NCI-H774 (cell line): ENCODE measurements around the gene LRRC7.
"Not testable (repeated sequence)": the region's sequence is repeated elsewhere in the genome, so short reads cannot be mapped to it uniquely, and the experiment has no call there.

Experiments
- DNase-seq: peaks from one replicate; lab custom pipeline; 2025; lab: John Stamatoyannopoulos, UW

The LRRC7 gene

DNA sequence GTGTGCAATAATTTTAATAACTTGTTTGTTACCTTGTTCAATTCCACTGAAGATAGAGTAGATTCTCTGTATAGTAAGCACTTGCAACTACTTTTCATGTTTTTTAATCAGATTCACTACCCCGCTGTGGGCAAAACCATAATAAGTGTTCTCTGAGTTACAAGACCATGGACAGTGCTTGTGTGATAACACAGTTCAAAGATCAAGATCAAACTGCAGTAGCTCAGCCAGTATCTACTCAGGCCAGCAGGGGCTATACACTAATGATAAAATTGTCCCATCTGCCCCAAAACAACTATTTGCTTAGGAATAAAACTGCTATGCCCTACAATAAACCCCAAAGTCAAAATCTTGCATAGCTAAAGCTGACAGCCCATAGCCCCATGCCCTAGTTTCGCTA, 129.6 kb downstream of the LRRC7 start:
- DNase-seq, result no peak

DNA sequence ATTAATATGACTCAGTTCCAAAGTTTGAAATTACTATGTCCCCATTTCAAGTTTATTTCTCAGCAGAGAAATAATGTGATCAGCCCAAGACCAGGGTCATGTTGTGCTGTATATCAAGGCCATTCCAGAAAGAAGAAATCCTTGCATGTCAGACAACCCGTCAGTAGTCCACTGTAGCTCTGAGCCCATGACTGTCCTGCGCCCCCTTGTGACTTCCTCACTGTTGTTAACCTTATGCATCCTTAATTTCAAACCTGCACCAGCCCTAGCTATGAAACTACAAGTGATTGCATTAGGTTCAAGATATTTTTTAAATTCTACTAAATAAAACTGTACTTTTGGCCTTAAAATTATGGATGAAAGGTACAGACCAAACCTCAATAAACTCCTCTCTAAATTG, 133.0 kb downstream of the LRRC7 start:
- DNase-seq, result no peak

DNA sequence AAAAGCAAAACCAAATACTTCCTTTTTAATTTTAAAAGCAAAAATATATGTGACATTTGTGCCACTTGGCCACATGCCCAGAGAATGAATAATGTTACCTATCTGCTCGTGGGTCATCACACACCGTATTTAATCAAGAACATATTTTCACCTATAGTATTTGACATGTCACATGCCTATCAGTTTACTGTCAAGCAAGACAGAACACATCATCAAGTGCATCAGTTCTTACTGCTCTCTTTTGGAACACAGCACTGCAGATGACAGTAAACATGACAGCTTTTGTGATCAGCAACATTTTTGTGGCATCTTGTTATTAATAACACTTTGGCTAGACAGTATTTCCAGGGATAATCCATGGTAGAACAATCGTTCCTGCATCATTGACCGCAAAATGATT, 134.4 kb downstream of the LRRC7 start:
- no peak for DNase-seq

DNA sequence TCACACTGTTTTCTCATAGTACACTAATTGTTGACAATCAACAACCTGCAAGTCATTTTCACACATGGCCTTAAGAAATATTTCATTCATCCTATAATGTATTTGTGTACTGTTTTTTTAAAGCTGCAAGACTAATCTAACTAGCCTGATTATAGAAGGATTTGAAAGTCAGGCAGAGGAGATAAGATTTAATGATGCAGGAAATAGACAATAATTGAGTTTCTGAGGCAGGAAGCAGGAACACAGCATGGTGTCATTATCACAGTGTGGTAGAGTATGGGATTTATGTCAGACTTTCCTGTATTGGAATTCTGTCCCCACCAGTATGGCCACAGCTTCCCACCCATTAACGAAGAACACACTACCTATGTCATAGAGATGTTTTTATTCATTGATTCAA, 138.8 kb downstream of the LRRC7 start:
- DNase-seq, result no peak

DNA sequence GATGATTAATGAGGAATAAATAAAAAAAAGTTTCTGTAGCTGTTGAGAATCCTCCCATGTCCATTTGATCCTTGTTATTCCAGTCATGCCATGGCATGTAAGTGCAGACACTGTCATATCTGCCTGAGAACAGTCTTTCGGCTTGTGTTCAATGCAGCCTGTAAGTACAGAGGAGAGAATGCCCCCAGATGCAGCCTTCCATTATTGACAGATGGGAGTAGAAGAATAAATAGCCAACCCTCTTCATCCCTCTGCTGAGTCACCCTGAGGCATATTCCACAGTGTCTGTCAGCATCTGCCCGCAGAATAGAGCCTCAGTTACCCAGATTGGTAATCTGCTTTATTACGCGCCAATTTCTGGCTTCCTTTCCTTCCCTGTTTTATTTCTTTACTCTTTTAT, 139.4 kb downstream of the LRRC7 start:
- no peak for DNase-seq

DNA sequence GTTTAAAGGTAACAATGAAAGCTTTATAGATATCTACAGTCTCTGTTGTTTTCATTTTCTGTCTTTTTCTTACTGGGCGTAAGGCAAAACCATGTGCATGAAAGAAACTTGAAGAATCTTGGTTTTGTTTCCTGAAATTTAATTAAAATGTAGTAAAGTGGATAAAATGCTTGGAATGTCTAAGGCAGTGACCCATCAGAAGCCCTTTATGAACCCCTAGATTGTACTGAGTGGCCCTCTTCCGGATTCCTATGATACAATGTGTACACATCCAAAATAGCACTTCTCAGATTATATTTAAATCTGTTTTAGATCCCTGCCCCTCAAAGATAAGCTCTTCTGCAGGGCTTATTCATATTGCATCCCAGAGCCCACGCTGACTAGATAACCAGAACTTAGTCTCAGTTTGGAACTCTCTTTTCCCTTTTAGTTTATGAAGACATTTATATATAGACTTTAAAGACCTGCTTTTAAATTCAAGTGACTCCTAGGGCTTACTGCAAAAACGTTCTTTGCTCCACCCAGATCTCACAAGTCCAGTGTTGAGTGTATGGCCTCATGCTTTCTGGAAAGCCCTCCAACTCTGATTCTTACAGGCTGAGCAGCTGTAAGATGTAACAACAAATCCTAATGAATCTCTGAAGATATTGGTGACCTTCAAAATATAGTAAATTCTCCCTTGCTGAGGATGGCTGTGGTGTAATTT, 142.9 kb downstream of the LRRC7 start:
- DNase-seq, result no peak

DNA sequence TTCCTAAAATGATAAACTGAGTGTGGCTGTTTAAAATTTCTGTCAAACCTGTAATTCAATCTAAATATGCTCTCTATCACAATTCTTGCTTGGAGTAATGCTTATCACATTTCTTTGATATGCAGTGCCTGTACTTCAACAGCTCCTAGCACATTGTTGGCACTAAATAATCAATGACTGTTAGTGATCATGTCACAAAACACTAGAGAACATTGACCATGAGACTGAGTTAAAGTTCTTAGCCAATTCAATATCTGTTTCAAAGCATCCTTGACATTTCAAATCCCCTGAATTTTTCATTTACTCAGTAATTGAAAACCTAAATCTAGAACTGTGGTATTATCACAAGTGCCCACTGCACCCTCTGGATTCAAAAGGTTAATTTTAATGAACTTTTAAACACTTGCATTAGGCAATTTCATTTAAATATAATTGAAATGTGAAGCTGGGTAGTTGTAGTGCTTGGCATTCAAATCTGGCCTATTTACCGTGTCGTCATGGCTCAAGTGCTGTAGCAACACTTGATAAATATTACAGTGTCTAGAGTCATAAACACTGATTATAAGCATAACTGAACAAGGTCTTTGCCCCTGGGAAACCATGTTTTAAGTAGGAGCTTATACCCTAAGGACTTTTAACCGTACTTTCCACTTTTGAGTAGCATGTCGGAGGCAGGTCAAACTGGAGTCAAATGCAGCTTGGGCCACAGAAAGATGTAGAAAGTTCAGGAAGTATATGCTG, 143.6 kb downstream of the LRRC7 start:
- DNase-seq, result no peak

DNA sequence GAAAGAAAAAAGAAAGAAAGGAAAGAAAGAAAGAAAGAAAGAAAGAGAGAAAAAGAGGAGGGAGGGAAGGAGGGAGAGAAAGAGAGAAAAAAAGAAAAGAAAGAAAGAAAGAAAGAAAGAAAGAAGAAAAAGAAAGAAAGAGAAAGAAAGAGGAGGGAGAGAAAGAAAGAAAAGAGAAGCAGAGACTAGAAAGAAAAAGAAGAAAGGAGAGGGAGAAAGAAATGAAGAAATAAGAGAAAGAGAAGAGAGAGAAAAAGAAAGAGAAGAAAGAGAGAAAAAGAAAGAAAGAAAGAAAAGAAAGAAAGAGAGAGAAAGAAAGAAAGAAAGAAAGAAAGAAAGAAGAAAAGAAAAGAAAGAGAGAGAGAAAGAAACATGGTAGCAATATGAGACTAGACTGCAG, 150.1 kb downstream of the LRRC7 start:
- not testable (repeated sequence) for DNase-seq

DNA sequence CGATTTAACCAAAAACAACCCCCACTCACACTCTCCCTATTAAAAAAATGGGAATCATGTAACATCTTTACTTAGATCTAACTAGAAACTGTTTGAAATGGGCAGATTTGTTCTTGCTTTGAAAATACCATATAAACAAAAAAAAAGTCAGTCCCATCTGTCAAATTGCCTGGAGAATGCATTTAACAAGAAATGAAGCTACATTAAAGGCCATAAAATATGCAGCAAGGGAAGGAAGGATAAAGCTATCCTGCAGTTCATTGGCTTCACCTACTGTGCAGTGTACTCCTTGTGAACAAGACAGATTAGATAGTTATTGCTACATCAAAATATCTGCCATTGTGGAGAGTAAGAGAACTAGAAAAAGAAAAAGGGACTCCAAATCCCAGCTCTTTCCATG, 160.5 kb downstream of the LRRC7 start:
- DNase-seq, result no peak

DNA sequence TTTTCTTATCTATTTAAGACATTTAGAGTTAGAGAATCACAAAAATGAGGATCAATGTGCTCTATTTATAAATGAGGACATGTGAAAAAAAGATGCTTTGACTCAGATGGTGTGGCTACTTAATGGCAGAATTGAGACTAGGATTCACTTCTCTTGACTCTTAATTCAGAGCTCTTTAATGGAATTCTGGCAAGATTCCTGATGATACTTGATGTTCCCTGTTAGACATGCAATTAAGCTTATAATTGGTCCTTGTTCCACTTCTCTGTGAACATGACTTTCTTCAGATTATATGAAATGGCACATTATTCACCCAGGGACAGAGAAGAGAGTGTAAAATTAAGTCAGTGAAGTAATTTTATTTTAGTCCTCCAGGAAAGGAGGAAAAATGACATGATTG, 165.3 kb downstream of the LRRC7 start:
- DNase-seq, result no peak

DNA sequence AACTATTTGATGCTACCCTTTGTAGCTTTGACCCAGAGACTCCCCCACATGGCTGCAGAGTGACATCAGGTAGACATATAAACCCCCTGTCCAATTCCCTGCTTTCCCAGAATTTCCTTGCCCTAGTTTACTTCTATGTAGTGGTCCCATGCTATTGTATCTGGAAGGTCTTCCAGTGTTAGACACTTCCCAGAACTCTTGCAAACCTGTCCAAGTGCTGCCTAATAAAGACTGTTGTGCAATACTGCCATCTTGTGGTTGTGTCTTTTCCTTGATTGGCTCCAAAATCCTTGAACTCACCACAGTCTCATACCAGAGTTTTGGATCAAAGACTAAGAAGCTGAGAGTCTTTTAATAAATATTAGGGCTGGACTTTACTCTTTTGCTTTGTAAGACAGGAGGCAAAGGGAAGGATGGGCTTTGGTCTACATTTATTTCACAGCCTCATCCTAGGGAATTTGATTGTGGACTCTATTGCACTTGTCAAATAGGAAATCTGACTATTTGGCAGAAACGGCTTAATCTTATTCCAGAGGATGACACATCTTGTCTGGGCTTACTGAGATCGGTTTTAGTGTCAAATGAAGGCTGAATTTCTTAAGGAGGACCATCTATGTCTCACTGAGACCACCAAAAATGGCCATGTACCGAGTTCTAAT, 169.9 kb downstream of the LRRC7 start:
- peak; percentile 35 for DNase-seq

DNA sequence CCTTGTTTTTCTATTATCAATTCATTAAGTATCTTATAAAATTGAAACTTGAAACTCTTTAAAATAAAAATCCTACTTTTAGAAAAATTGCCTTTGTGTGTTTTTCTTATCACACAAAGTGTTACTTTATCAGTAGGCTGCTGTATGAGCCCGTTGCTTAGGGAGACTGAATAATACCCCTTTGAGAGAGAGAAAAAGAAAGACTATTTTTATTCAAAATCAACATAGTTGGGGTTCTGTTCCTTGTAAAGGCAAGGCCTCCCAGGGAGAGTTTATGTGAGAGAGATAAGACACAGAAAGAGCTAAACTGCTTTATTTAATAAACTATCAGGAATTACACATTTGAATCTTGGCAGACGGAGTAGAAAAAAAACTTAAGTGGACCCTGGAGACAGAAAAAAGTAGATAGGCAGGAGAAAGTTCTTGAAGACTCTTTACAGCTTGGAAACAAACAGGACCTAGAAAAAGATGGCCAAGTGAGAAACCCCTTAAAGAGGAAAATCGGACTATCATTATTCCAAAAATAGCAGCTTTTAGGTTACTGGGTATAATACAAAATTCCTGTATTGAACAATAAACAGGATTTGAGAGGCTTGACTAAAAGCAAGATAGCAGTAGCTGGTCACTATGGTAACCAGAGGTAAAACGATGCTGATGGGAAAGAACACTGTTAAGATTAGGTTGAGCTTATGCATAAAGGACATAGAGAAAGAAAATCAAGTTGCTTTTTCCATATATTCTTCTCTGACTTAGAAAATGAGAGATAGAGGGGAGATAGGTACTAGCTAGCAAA, 170.9 kb downstream of the LRRC7 start:
- no peak for DNase-seq

DNA sequence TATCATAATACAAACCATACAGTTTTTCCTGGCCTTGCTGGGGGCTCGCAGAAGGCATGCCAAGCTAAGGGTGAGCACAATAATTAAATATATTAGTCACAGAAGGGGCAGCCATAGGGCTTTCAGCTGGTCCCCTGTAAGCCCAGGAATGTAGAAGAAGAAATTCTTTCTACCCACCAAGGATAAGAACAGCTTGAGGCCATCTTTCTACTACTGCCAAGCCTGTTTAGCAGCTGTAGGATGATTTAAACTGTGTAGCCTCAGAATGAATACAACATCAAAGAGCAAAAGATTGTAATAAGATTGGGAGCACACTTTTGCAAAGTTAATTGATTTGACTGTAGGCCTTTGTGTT, 171.5 kb downstream of the LRRC7 start:
- DNase-seq, result no peak

DNA sequence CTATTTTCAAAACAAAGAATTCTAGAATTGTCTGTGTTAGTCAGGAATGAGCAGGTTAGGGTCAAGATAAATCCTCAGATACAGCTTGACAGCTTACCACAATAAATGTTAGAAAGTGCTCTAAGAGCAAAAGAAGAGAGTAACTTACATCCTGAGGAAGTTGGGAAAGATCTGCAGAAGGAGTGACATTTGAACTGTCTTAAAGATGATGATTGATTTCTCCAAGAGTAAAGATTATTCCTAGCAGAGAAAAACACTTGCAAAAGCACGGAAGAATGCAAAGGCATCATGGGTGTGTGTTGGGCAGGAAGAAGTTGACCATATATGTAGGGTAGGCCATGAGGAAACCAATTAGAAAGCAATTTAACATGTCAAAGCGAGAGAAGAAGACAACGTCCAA, 175.4 kb downstream of the LRRC7 start:
- DNase-seq, result no peak

DNA sequence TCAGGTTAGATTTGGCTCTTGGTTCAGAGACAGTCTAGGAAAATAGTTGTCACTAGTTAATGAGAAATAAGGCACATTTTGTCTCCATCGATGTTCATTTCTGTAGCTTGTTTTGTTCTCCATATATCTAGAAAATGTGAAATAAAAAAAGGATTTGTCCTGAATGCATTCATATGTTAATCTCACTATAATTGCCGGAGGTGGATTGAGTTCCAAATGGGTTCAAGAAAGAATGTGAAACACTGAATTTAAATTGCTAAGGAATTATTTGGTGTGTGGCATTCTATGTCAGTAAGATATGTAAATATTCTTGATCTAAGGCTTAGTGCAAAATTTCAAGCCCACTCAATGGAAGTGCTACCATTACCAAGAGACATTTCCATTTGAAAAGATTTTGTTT, 176.7 kb downstream of the LRRC7 start:
- DNase-seq, result no peak

DNA sequence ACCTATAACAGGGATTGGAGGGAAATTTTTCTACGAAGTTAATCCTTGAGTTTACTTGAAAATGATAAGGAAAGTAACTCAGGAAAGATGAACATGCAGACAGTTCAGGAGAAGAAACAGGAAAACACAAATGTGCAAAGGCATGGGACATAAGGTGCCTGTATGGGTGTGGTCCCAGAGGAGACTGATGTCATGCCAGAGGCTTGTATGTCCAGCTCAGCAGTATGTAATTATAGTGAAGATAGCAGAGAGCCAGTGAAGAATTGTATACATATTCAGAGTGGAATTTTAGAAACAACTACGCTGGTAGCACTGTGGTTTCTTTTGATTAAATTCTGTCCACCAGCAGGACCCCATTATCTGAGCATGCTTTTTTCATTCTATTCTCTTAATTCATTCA, 179.5 kb downstream of the LRRC7 start:
- DNase-seq, result no peak

DNA sequence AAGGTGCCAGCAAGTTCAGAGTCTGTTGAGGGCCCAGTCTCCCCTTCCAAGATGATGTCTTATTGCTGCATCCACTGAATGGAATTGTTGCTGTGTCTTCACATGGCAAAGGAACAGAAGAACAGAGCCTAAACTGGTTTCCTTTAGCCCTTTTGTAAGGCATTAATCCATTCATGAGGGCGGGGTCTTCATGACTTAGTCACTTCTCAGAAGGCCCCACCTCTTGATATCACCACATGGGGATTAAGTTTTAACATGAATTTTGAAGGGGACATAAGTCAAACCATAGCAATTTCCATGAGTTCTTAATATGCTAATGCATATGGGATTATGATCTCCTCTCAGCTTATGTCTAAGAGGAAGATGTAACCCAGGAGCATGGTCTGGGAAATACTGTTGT, 182.9 kb downstream of the LRRC7 start:
- DNase-seq, result no peak

DNA sequence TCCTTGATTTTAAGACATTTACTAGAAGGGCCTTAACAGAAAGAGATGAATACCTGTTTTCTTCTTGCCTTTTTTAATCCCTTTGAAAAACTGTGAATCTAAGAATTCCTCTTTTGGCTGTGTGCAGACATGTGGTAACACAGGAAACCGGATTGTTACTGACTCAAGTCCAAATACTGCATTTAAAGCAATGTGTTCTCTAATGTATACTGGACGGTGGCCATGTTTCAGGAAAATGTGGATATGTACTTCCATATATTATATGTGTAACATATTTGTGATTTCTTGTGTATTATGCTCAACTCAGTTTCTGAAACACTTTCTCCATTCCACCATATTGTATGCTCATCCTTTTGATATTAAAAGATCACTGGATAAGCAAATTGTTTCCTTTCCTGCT, 185.1 kb downstream of the LRRC7 start:
- DNase-seq, result no peak

DNA sequence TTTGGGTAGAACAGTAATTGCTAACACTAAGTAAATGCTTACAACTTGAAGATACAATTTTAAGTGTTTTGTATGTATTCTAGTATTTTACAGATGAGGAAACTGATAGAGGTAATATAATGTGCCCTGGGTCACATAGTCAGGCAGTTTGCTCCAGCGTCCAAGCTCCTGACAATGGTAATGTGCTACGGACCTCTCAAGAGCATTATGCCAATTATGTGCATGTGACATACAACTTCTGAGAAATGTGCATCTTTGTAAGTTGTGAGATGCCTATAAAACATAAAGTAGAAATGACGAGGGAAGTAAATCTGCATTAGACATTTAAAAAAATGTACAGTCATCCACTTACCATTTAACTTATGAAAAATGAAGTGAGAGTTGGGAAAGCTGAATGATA, 186.8 kb downstream of the LRRC7 start:
- DNase-seq, result no peak

DNA sequence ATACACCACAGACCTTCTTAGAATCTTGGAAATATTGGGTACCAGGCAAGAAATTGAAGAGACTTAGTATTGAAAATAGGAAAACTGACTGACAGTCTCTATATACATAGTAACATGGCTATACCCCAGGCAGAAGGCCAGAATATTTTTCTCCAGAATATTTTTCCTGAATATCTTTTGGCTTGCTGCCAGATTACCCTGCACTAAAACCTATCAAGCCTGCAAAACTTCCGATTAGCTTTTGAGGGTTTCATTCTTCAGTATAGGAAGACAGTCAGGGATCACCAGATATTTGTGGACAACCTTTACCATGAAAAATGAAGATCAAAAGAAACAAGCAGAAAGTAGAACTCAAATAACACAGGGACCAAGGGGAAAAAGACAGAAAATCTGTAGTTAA, 187.9 kb downstream of the LRRC7 start:
- DNase-seq, result no peak

DNA sequence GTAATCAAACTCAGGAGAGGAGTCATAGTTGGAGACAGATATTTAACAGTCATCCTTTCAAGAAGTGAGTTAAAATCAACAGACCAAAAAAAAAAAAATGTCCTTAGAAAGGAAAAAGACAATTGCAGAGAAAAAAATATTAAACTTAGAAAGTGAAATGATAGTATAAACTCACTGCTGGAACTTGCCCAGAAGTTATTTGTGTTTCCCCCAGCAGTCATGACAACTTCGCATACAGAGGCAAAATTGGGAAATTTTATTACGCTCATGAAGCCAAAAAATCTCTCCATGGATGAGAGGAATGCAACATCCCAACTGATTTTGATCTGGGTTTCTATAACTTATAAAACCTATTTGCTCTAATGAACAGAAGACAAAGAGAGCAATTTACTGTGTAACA, 198.2 kb downstream of the LRRC7 start:
- no peak for DNase-seq

DNA sequence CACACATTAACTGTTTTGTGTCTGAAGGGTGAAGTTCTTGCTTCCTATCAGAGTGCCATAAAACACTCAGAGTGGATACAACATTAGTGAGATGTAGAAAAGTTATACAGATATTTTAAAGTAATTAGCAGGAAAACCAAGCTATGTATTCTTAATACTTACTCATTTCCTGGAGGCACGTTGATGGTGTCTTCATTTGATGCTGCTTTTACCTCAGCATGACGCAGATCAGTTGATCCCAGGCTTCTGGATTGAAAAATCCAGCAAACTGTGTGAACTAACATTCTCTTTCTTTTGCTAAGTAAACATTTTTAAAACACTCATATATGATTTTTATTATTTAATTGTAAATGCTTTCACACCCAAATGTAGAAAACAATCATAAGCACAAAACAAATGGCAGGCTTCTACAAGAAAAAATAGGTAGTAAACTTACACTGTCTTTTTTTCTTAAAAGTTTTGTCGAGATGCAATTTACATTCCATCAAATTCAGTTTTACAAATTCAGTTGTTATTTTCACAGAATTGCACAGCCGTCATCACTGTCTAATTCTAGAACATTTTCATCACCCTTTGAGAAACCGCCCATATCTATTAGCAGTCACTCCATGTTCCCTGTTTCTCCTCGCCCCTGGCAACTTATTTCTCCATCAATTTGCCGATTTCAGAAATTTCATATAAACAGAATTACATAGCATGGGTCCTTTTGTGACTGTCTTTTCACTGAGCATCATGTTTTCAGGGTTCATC, 198.9 kb downstream of the LRRC7 start:
- DNase-seq, result no peak
